Hippocampal formation (tissue), 2 donors: ENCODE results near the gene ATP2C1.
A peak's percentile ranks its signal among the peaks of the same experiment; 100 is the strongest.
"Not testable (repeated sequence)": the region's sequence is repeated elsewhere in the genome, so short reads cannot be mapped to it uniquely, and the experiment has no call there.

ENCODE experiments used
- DNase-seq, 2 donors: peaks; one replicate each; lab custom pipeline; 2025; lab: John Stamatoyannopoulos, UW

The ATP2C1 gene

GRCh38 chr3:131036200-131036816 lies 142.4 kb downstream of the ATP2C1 start:
- no peak for DNase-seq

GRCh38 chr3:131036986-131037385 lies 143.1 kb downstream of the ATP2C1 start:
- DNase-seq = no peak

GRCh38 chr3:131038326-131038725 lies 144.4 kb downstream of the ATP2C1 start:
- no peak for DNase-seq

- not testable (repeated sequence) for DNase-seq
Observed at GRCh38 chr3:131042271-131042985, 148.5 kb downstream of the ATP2C1 start.

GRCh38 chr3:131047582-131047981 lies 153.7 kb downstream of the ATP2C1 start:
- DNase-seq = no peak

- no peak for DNase-seq
Observed at GRCh38 chr3:131048030-131048429, 154.1 kb downstream of the ATP2C1 start.

GRCh38 chr3:131050001-131050400 lies 156.1 kb downstream of the ATP2C1 start:
- no peak for DNase-seq

GRCh38 chr3:131053043-131053859 lies 159.4 kb downstream of the ATP2C1 start:
- peak in 1 of 2 donors; percentile 38 for DNase-seq
